ENCODE data around the gene ENPP1. TPM values are rescaled to one million over a fixed set of nuclear protein-coding genes. Genes with fewer than 3 reads are reported as not detected.
"Not testable (repeated sequence)": the region's sequence is repeated elsewhere in the genome, so short reads cannot be mapped to it uniquely, and the experiment has no call there.

Gene ENPP1
- total RNA-seq, 2 experiments from 2014 or later: 2.0 to 2.7 TPM

DNA sequence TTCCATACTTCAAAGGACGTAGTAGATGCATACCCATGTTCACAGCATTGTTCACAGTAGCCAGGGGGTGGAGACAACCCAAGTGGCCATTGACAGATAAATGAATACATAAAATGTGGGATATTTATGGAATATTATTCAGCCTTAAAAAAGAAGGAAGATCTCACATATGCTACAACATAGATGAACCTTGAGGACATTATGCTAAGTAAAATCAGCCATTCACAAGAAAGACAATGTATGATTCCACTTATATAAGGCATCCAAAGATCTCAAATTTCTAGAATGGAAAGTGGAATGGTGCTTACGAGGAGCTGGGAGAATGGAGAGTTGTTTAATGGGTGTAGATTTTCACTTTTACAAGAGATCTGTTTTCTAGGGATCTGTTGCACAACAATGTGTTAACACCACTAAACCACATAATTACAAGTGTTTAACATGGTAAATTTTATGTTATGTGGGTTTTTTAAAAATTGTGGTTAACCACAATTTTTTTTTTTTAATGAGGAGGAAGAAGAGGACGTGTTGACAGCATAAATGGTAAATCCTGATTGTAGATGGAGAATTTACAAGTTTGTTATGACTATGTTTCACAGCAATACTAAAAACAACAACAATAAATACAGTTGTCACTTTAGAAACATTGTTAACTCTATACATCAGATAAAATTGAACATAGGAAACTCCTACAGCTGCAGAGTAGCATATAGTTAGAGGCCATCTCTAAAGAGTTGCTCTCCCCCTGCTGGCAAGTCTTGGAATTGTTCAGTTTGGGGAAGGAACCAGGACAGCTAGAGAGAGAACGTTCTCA is 101.8 kb downstream of the ENPP1 start:
- ChIA-PET POLR2A (no interaction called here), CTCF (interaction anchor here (0.8 to 1.7 kb wide), 4 partner anchors 127 to 222 kb away, joined by 3 to 16 read pairs (median 4); no protein-coding TSS in a partner anchor)

DNA sequence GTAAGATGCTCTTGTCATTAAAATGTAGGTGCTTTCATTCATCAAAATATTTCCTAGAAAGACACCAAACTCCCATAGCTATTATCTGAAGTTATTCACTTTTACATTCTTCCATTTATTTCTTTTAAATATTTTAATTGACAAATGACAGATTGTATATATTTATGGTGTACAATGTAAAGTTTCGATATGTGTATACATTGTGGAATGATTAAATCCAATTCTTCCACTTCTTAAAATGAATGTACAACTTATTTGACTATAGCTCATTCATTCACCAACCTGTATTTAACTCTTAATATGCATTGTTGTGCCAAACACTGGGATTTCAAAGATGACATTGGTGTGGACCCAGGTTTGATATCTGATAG is 102.4 kb downstream of the ENPP1 start:
- ChIA-PET CTCF (interaction anchor here (0.8 to 1.7 kb wide), 4 partner anchors 128 to 222 kb away, joined by 3 to 16 read pairs (median 4); no protein-coding TSS in a partner anchor), POLR2A (no interaction called here)

DNA sequence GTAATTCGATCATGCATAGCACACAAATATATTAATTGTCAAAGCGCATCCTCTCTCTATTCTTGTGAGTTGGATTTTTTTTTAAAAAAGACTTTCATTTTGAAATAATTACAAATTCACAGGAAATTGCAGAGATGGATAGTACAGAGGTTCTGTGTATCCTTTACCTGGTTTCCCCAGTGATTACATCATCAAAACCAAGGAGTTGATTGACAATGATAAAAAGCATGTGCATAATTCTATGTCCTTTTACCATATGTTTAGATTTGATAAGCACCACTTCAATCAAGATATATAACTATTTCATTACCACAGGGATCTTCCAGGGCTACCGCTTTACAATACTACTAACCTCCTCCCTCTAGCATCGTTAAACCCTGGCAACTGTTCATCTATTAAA is 103.1 kb downstream of the ENPP1 start:
- ChIA-PET CTCF (interaction anchor here (1.2 kb wide), 1 partner anchor 223 kb away, joined by 3 read pairs; no protein-coding TSS in a partner anchor), POLR2A (no interaction called here)

DNA sequence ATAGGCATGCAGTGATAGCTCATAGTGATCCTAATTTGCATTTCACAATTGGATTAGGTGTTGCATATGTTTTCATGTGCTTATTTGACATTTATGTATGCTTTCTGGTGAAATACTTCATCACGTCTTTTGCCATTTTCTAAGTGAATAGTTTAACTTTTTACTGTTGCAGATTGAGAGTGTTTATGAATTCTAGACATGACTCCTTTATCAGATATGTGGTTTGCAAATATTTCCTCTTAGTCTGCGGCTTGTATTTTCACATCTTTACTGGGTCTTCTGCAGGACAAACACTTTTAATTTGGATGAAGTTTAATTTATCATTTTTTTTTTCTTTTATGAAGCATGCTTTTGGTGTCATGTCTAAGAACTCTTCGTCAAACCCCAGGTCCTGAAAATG is 104.1 kb downstream of the ENPP1 start:
- POLR2A ChIA-PET: no interaction called here
- CTCF ChIA-PET: interaction anchor here (0.9 kb wide), 1 partner anchor 13 kb away, joined by 3 read pairs; no protein-coding TSS in a partner anchor

DNA sequence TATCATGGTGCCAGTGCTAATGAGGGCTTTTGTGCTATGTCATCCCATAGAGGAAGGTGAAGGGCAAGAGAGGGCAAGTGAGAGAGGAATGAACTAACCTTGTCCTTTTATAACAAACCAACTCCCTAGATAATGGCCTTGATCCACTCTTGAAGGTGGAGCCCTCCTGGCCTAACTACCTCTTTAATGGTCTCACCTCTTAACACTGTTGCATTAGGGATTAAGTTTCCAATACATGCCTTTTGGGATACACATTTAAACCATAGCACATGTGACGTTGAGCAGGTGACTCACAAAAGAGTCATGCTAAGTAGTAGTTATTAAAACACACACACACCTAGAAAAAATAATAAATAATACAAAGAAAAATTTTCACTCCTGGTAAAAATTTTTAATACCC is 106.4 kb downstream of the ENPP1 start:
- CTCF ChIA-PET: no interaction called here

DNA sequence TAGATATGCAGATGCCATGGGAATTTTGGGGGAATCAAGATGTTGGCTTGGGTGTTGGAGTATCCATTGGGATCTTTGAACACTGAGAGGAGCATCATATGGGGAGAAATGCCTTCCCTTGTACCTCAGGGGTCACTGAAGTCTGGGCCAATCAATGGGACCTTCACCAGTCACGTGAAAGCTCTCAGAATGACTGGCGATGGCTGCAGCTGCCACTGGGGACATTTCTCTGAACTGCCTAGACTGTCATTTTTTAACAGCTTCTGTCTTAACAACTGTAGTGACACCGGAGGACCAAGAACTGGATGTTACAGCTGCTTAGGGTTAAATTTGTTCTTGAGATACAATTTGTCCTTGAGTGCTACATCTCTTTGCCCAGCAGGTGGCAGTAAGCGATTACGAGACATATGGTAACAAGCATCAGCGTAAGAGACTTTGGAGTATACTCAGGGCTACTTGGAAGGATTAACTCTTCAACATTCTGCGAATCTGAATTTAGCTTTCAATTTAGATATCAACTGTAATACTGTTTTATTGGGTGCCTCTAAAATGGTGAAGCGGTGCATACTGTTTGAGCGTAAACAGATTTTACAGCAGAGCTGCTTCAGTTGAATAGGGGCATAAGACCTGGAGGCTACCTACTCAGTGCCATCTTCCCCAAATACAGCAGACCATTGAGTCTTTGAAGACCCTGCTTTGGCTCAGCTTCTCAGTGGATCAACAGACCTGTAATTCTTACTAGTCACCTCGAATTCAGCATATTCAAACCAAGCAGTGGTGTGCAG is 107.3 kb downstream of the ENPP1 start:
- CTCF ChIA-PET: interaction anchor here (0.7 to 1.4 kb wide), 6 partner anchors 9 to 365 kb away, joined by 3 to 5 read pairs (median 3); no protein-coding TSS in a partner anchor
- POLR2A ChIA-PET: no interaction called here

More for the DNA sequence above, 106.4 kb downstream of the ENPP1 start:
- POLR2A ChIA-PET: no interaction called here

DNA sequence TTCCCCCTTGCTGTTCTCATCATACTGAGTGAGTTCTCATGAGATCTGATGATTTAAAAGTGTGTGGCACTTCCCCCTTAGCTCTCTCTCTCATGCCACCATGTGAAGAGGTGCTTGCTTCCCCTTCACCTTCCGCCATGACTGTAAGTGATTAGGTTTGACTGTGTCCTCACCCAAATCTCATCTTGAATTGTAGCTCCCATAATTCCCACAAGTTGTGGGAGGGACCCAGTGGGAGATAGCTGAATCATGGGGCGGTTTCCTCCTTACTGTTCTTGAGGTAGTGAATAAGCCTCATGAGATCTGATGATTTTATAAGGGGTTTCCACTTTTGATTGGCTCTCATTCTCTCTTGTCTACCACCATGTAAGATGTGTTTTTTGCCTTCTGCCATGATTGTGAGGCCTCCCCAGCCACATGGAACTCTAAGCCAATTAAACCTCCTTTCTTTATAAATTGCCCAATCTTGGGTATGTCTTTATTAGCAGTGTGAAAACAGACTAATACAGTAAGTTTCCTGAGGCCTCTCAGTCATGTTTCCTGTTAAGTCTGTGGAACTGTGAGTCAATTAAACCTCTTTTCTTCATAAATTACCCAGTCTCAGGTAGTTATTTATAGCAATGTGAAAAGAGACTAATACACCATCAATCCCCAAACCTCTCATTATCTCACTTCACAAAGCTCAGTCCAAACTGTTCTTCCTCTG is 108.4 kb downstream of the ENPP1 start:
- CTCF ChIA-PET, POLR2A ChIA-PET: not testable (repeated sequence)

DNA sequence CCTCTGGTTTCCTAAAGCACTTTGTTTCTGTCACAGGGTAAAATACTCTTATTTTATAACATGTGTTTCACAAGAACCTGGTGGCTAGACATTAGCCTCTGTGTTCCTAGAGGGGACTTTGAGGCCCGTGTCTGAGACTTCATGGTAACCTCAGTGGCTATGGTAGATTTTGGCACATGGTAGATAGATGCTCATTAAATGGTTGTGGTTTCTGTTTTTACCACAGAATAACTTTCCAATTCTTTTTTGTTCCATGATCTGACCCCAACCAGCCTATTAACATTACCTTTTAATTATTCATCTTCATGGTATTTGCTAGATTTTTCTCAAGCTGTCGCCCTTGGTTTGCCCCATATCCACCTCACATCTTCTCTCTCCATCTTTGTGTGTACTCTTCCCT is 109.0 kb downstream of the ENPP1 start:
- ChIA-PET CTCF (no interaction called here), POLR2A (no interaction called here)

DNA sequence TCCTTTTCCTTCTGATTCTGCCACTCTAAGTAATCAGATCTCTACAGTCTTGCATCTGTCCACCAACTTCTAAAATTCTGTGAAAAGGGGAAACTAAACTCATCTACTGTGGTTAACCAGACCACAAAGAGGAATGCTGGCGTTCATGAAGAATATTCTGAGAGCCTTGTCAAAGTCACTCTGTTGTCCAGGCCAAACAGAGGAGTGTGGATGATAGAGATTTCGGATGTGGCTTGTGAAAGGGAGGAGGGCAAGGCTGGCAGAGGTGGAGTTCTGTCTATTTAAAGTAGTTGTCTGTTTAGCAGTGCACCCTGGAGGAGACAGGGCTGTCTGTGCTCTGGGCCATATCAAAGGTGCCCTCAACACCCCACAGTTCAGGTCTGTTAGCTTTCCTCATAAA is 109.5 kb downstream of the ENPP1 start:
- ChIA-PET POLR2A (interaction anchor here (0.5 kb wide), 1 partner anchor 17 kb away, joined by 3 read pairs; no protein-coding TSS in a partner anchor), CTCF (no interaction called here)

DNA sequence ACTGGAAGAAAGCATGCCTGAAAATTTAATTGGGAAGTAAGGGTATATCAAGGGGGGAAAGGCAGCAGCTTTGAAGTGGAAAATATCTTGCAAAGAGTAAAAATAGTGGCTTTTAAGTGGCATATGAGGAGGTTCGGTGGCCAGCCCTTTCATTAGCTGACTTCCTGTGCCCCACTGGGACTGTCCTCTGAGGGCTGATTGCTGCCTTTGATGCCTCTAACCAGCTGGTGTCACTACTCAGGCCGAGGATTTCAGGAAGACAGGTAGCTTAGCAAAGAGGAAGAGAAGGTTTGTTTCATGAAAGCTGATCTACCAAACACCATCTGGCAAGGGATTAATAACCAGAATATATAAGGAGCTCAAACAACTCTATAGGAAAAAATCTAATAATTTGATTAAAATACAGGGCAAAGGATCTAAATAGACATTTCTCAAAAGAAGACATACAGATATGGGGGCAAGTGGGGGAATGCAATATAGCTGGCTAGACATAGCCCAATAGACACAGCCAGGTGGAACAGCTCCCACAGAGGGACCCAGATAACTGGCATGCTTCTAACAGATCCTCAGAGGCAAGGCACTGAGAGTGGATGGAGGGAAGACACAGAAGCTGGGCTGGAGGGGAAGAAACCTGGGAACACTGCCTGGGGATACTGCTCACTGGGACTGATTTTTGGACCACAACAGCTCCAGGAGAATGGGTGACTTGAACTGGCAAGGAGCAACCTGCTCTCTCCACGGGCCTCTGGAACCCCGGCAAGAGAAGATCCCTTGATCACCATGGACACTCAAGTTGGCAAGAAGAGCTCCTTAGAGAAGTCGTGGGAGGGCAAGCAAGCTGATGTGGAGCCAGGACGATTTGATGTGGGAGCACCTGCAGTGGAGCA is 110.2 kb downstream of the ENPP1 start:
- ChIA-PET POLR2A (interaction anchor here (0.5 kb wide), 1 partner anchor 17 kb away, joined by 3 read pairs; no protein-coding TSS in a partner anchor), CTCF (no interaction called here)

DNA sequence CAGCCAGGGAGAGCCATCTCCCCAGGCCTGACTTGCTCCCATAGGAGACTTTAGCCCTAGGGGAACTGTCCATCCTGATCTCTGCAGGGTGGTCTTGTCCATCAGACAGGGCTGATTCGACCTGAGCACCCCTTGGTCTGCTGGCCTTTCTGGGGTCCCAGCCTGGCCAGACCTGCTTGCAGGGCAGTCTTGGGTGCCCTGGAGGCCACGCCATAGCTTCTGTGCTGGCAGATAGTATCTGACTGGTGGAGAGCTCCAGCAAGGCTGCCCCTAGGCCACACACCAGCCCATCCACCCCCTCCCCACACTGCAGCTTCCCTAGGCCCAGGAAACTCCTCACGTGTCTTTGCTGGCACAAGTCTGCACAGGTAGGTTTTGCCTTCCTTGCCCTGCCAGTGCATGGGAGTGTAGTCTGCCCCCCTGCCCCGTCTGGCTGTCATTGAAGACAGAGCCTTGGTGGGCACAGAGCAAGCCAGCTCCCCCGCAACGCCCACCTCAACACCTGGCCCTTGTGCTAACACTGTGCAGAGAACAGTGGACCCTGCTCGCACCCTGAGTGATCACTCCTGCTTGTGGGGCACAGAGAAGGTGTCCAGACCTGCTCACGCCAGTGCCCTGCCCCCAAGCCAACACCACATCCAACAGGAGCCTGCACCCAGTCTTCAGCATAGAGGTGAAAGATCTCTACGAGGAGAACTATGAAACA is 111.0 kb downstream of the ENPP1 start:
- POLR2A ChIA-PET: no interaction called here
- CTCF ChIA-PET: no interaction called here

DNA sequence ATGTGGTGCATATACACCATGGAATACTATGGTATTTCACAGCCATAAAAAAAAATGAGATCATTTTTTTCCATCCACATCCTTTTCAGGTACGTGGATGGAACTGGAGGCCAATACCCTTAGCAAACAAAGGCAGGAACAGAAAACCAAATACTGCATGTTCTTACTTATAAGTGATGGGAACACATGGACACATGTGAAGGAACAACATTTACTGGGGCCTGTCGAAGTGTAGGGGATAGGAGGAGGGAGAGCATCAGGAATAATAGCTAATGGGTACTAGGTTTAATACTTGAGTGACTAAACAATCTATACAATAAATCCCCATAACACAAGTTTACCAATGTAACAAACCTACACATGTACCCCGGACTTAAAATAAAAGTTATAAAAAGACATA is 112.8 kb downstream of the ENPP1 start:
- ChIA-PET CTCF (no interaction called here), POLR2A (no interaction called here)

DNA sequence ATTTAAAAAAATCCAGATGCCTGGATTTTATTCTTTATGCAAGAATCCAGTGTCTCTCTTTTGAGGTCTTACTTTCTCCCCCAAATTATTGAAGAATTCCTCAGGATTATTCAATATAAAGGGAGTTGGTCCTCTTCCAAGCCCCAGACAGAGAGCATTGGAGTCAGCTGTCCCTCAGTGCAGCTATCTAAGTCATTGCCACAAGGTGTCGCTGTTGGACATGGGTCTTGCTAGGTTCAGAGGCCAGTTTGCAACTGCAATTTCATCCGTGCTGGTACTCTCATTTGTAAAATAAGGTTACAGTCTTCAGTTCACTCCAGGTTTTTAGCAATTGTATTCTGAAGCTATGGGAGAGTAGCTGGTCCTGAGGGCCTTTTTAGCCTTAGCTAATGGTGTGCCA is 115.5 kb downstream of the ENPP1 start:
- ChIA-PET CTCF (no interaction called here), POLR2A (no interaction called here)

DNA sequence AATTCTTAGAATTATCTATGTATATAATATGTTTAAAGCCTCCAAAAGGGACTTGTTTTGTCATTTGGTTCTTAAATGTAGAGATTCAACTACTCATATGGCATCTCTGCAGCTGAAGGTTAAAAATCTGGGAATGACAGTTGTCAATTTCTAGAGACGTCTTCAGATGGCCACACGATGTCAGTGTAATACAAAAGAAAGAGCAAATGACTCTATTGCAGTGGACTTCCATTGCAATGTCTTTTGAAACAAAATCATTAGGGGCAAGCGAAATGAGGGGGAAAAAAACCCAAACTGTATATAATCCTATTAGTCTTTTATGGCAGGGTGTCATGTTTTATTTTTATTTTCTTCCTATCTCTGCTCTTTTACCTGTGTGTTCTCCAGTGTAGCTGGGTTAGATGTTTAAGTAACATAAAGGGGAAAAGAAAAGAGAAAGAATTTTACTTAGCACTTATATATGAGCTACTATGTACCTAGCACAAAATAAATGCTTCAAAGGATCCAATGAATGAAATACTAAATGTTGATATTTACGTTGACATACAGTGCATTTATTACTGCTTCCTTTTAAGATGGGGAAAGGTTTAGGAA is 117.2 kb downstream of the ENPP1 start:
- ChIA-PET CTCF (interaction anchor here (0.7 to 1.0 kb wide), 2 partner anchors 10 to 13 kb away, joined by 3 read pairs; no protein-coding TSS in a partner anchor), POLR2A (no interaction called here)

DNA sequence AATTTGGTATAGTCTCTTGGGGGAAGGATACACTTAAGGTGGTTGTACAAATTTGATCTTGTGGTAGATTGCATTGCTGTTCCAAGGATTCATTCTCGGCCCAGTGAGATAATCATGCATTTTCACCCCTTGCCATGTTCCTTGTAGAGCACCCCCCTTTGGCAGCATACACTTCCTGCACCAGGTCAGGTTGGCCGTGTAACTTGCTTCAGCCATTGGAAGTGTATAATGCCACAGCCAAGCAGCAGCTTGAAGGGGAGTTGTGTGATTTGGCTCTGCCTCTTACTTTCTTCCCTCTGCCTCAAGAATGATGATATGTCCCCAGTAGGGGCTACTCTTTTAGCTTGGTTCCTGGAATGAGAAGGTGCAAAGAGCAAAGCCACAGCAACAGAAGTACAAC is 121.4 kb downstream of the ENPP1 start:
- ChIA-PET POLR2A (no interaction called here), CTCF (no interaction called here)

DNA sequence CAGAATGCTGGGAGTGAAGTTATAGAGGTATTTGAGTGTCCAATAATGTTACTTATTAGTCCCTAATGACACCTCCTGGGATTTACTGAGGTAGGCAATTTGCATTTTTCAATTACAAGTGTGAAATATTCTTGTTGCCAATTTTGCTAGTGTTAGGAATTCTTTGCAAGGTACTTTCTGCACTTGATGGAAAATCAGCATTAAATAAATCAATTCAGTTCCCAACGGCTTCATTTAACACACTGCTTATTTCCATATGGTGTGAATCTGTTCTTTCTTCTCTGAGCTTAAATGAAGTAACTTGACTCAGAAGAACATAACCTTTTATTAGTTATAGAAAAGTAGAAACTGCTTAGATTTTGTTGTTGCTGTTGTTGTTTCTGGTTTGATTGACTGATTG is 122.2 kb downstream of the ENPP1 start:
- CTCF ChIA-PET: no interaction called here

DNA sequence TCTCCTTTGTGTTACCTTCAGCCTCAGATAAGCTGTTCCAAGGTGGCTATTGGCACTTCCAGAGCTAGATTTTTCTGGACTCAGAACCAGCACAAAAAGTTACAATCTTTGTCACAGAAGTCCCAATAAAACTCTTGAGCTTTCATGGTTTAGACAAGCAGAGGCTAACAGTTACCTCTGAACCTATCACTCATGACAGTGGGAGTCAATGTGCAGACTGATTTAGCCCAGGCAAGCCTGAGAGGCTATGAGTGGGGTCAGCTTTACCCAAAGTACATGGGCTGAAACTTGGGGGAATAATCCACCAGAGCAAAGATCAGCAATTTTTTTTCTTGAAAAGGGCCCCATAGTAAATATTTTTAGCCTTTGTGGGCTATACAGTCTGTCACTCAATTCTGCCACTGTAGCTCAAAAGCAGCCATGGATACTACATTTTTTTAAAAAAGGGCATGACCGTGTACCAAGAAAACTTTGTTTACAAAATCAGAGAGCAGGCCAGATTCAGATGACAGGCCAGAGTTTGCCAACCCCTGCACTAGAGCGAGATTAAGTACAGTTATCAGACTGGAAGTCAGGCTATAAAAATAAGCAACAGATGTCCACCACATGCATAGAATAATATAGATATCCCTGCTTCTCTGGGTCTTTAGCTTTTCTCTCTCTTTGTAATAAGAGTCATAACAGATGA is 123.4 kb downstream of the ENPP1 start:
- ChIA-PET POLR2A (no interaction called here), CTCF (no interaction called here)

More for the DNA sequence above, 122.2 kb downstream of the ENPP1 start:
- POLR2A ChIA-PET: no interaction called here

DNA sequence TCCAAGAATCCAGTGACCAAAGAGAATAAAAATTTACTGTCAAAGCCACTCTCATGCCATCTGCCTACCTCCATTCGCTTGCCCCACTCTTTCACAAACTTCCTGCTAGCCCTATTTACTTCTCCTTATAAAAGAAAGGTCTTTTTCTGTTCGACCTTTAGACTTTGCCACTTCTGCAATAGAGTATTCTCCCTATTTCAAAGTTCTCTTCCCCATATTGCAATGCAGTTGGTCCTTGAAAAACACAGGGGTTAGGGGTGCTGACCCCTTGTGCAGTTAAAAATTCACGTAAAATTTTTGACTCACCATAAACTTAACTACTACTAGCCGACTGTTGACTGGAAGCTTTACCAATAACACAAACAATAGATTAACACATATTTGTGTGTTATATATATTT is 128.3 kb downstream of the ENPP1 start:
- ChIA-PET CTCF (no interaction called here), POLR2A (no interaction called here)
